ENCODE data around the gene BRD7. TPM values are rescaled to one million over a fixed set of nuclear protein-coding genes. Genes with fewer than 3 reads are reported as not detected.

BRD7 gene
- total and polyA plus RNA-seq, 11 donors, result 29.8 to 49.7 (median 43.7) TPM

DNA sequence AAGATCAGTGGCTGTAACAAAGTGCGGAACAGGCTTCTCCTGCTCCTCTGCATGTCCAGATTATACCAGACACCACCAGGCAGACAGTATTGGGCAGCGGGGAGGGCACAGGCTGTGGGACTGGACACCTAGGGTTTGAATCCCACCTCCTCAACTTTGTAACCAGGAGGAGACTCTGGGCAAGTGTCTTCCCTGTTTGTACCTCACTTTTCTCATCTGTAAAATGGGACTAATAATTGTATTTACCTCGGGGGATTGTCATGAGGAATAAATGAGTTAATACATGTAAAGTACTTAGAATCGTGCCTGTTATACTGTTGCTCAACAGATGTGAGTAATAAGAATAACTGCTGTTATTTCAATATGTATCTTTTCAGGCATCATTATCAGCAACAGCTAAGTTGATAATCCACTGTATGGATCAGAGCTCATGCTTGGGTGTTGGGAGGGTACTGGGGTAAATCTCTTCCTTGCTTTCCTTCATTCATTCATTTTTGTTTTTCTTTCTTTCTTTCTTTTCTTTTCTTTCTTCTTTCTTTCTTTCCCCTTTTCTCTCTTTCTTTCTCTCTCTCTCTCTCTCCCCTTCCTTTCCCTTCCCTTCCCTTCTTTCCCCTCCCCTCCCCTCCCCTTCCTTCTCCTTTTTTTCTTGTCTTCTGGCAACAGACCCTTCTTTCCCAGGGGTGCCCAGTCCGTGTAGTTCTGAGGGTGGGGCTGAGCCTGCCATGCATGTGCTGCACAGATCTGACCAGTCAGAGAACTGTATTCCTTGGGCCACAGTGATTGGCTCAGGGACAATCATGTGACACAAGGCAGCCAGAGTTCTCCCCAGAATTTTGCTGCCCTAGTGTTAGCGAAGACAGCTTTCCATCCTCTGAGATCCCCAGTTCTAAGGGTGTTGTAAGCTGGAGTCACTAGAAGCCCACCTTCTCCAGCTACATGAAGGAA lies 25.3 kb upstream of the BRD7 start:
- H3K36me3 ChIP-seq, result no peaks in the 10 kb centered on the region
- H3K4me1 ChIP-seq, result no peaks in the 10 kb centered on the region
- ATAC-seq, result no peak
- no peak overlapping the region for H3K27ac ChIP-seq
- peaks cover 0 to 8% (median 0%) of the 10 kb centered on the region in 9 donors for H3K27me3 ChIP-seq
- no peak for TF ChIP-seq POLR2A (IDR thresholded peaks at IDR 0.05)
- TF ChIP-seq, protein P1, sequence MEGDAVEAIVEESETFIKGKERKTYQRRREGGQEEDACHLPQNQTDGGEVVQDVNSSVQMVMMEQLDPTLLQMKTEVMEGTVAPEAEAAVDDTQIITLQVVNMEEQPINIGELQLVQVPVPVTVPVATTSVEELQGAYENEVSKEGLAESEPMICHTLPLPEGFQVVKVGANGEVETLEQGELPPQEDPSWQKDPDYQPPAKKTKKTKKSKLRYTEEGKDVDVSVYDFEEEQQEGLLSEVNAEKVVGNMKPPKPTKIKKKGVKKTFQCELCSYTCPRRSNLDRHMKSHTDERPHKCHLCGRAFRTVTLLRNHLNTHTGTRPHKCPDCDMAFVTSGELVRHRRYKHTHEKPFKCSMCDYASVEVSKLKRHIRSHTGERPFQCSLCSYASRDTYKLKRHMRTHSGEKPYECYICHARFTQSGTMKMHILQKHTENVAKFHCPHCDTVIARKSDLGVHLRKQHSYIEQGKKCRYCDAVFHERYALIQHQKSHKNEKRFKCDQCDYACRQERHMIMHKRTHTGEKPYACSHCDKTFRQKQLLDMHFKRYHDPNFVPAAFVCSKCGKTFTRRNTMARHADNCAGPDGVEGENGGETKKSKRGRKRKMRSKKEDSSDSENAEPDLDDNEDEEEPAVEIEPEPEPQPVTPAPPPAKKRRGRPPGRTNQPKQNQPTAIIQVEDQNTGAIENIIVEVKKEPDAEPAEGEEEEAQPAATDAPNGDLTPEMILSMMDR (IDR thresholded peaks at IDR 0.05), result no peak
- DNase-seq, result no peak
- H3K9me3 ChIP-seq, result no peaks in the 10 kb centered on the region
- 71 to 77% (median 77%) methylated on average over 5 to 6 of the region's 6 CpGs for WGBS, 4 donors
- intact Hi-C loops (cut with DNase I), result no loop called here
- H3K4me3 ChIP-seq, result no peak overlapping the region

DNA sequence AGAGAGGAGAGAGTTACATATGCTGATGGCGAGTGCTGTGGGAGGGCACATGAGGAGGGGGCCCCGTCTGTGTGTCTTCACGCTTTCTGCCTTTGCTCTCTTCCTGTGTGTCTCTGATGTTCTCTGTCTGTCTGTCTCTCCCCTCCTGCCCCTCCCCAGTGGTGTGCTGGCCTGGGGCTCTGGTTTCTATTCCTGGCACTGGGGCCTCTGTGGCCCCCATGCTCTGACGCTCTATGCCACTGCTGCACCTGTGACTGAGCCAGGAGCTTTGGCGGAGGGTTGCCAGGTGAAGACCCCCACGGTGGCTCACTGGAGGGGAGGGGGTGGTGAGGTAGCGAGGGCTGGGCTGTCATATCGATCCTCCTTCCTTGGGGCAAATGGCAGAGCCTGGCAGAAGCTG lies 24.6 kb upstream of the BRD7 start:
- H3K27ac ChIP-seq, result no peak overlapping the region
- no peak overlapping the region for H3K4me3 ChIP-seq
- H3K4me1 ChIP-seq, result no peaks in the 10 kb centered on the region
- no peak for DNase-seq
- H3K36me3 ChIP-seq, result no peaks in the 10 kb centered on the region
- H3K9me3 ChIP-seq, result no peaks in the 10 kb centered on the region
- TF ChIP-seq POLR2A (IDR thresholded peaks at IDR 0.05), result no peak
- TF ChIP-seq, protein P1 (IDR thresholded peaks at IDR 0.05), result no peak
- 36 to 65% (median 51%) methylated on average over 4 to 8 of the region's 8 CpGs for WGBS, 4 donors
- intact Hi-C loops (cut with DNase I), result no loop called here
- peaks cover 0 to 8% (median 0%) of the 10 kb centered on the region in 9 donors for H3K27me3 ChIP-seq
- no peak for ATAC-seq

DNA sequence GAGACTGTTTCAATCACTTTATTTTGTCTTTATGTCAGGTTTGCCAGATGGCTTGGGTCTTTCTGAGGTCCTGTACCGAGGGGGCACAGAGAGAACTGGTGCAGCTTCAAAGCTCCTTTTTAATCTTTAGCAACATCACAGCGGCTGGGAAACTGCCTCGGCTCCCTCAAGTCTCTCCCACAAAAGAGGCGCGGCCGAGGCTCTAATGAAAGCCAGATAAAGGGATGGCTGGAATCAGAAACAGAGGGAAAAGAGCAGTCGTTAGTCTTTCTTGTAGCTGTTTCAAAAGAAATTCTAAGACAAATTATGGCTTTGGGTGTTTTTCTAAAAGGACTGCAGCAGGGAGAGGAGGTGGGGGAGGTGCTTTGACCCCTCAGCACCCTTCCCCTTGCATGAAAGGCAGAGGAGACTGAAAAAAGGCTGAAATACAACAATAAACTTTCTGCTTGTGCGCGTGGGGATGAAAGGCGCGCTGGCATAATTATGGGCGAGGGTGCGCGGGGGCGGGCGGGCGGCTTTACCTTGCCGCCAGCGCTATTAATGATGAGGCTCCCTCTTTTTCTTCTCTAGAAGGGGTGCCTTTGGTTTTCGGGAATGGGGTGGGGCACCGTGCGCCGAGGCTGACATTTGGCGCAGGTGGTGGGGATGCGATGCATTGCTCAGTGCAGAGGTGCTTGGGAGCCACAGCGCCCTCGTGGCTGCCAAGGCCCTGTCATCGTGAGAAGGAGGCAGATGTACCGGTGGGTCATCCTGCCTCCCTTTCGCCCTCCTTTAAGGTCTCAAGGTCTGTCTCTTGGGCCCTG lies 22.3 kb upstream of the BRD7 start:
- Histone ChIP-seq H3K36me3 (no peaks in the 10 kb centered on the region), H3K4me3 (no peak overlapping the region), H3K27me3 (peaks cover 0 to 20% (median 0%) of the 10 kb centered on the region in 9 donors), H3K9me3 (no peaks in the 10 kb centered on the region), H3K4me1 (no peaks in the 10 kb centered on the region), H3K27ac (no peak overlapping the region)
- intact Hi-C loops (cut with DNase I), result no loop called here
- 77 to 86% (median 80%) methylated on average over 27 to 30 of the region's 30 CpGs for WGBS, 4 donors
- no peak for ATAC-seq
- DNase-seq, result no peak
- TF ChIP-seq, protein P1 (IDR thresholded peaks at IDR 0.05), result no peak
- no peak for TF ChIP-seq POLR2A (IDR thresholded peaks at IDR 0.05)

- peaks cover 0 to 21% (median 0%) of the 10 kb centered on the region in 9 donors for H3K27me3 ChIP-seq
- TF ChIP-seq POLR2A (IDR thresholded peaks at IDR 0.05), result no peak
- TF ChIP-seq, protein P1 (IDR thresholded peaks at IDR 0.05), result no peak
- H3K27ac ChIP-seq, result no peak overlapping the region
- no peak for DNase-seq
- H3K36me3 ChIP-seq, result no peaks in the 10 kb centered on the region
- intact Hi-C loops (cut with DNase I), result no loop called here
- no peak for ATAC-seq
- H3K4me1 ChIP-seq, result no peaks in the 10 kb centered on the region
- no peaks in the 10 kb centered on the region for H3K9me3 ChIP-seq
- 78 to 87% (median 80%) methylated on average over 3 to 11 of the region's 11 CpGs for WGBS, 4 donors
- no peak overlapping the region for H3K4me3 ChIP-seq
Measured at GRCh38 chr16:50390371-50390771, 21.6 kb upstream of the BRD7 start.

All from heart left ventricle (tissue), 16 donors.